CD4-positive, alpha-beta T cell treated with Interleukin-6 for 4 hours (primary cell): ENCODE data around the gene DES.
"Not testable (repeated sequence)": the region's sequence is repeated elsewhere in the genome, so short reads cannot be mapped to it uniquely, and the experiment has no call there.

Source experiments
- DNase-seq: peaks from one replicate; pipeline ENCODE4 v3.0.0-alpha.2; 2020; ENCODE audit warnings: mixed read lengths

The DES gene

GRCh38 chr2:219400562-219400961, 17.6 kb upstream of the DES start:
- no peak for DNase-seq

DNA sequence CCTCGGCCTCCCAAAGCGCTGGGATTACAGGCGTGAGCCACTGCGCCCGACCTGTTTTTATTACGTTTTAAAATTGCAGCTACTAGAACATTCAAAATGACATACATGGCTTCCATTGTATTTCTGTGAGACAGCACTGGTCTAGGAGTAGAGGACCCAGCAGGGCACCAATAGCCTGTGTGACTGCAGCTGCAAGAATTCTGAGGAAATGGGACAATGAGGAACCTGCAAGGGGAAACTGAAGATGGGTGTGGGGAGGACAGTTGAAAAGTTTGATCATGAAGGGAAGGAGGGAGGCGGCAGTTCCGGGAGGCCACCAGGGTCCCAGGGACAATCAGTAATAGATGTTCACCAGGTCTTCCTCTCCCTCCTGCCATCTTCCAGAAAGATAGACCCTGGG, 16.6 kb upstream of the DES start:
- no peak for DNase-seq

- peak; percentile 68 for DNase-seq
These were observed 15.3 kb upstream of the DES start for GRCh38 chr2:219402665-219403515.

- no peak for DNase-seq
These were observed 14.3 kb upstream of the DES start for GRCh38 chr2:219403861-219404260.

- DNase-seq, result no peak
These were observed 13.8 kb upstream of the DES start for GRCh38 chr2:219404291-219404910.

- DNase-seq, result no peak
These were observed 13.2 kb upstream of the DES start for GRCh38 chr2:219404954-219405353.

DNA sequence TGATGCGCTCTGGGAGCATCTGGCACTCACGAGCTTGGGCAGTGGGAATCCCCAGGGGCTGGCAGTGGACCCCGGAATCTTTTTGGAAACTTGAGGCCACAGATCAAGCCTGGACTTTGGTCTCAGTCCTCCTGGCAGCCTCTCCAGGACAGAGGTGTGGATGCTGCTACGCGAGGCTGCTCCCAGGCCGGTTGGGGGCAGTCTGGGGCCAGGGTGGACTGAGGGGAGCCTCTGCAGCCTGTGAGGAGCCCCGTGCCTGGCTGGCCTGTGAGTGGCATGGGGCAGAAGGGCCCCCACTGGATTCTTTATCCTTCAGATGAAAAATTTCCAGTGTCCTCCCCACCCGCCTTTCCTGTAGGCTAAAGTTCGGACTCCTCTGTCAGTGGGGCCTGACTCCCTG, 12.7 kb upstream of the DES start:
- no peak for DNase-seq

DNA sequence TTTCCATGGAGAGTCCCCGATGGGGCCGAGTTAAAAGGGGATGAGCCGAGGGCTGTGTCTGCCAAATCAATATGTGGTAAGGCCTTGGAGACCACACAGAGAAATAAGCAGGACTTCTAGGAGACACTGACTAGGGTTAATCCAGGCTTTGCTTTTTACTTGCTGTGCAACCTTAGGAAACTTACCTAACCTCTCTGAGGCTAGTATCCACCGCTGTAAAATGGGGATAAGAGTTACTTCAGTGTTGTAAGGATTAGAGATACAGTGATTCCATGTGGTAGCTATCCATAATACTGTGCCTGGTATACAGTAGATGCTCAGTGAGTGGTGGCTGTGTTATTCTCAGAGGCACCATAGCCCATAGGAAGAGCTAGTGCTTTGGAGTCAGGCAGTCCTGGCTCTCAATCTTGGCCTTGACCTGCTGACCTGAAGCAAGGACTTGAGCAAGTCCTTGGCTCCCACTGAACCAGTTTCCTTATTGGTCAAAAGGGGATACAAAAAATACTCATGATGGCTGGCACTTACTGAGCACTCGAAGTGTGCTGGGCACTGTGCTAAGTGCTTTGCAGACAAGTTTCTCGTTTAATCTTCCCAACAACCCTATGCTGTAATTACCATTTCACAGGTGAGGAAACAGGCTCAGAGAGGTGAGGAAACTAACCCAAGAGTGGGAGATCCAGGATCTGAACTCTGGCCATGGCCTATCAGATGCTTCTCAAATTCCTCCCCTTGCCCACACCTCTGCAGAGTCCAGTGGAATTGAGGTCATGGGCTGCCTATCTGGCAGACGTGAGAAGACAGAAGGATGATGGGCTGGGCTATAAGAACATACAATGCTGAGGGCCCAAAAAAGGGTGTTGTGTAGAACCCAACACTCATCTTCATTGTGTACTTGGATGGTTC, 12.0 kb upstream of the DES start:
- DNase-seq, result no peak

- no peak for DNase-seq
These were observed 11.3 kb upstream of the DES start for GRCh38 chr2:219406861-219407230.

DNA sequence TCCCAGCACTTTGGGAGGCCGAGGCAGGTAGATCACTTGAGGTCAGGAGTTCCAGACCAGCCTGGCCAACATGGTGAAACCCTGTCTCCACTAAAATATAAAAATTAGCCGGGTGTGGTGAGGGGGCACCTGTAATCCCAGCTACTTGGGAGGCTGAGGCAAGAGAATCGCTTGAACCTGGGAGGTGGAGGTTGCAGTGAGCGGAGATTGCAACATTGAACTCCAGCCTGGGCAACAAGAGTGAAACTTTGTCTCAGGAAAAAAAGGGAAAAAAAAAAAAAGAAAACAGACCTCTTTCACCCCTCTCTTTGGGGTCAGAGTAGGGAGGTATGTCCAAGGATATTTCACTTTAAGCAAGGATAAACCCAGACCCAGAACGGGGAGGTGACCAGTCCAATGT, 10.8 kb upstream of the DES start:
- not testable (repeated sequence) for DNase-seq

GRCh38 chr2:219408204-219408603, 10.0 kb upstream of the DES start:
- no peak for DNase-seq

DNA sequence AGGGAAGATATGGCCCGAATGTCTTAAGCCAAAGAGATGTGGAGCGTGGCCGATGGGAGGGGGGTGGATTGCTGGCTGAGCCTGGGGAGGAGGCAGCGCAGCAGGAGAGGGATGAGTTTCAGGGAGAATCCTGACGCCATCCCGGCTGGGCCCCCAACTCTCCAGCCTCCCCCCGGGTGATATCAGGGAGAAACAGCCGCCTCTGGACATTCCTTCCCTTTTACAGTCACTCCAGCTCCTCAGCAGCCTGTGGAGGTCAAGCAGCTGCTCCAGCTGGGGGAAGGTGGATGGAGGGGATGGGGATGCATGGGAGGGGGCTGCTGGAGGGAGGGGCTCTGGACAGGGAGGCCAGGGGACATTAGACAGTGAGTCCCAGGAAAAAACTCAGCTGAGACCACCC, 9.5 kb upstream of the DES start:
- no peak for DNase-seq

GRCh38 chr2:219409619-219410018, 8.6 kb upstream of the DES start:
- DNase-seq, result no peak

- DNase-seq, result no peak
These were observed 7.8 kb upstream of the DES start for GRCh38 chr2:219410390-219410789.

DNA sequence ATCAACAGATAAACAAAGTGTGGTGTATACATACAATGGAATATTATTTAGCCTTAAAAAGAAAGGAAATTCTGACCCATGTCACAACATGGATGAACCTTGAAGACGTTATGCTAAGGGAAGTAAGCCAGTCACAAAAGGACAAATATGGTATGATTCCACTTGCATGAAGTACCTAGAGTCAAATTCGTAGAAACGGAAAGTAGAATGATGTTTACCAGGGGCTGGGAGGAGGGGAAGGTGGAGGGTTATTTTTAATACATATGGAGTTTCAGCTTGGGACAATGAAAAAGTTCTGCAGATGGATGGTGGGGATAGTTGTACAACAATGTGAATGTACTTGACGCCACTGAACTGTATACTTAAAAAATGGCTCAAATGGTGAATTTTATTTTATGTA, 3.3 kb upstream of the DES start:
- no peak for DNase-seq

DNA sequence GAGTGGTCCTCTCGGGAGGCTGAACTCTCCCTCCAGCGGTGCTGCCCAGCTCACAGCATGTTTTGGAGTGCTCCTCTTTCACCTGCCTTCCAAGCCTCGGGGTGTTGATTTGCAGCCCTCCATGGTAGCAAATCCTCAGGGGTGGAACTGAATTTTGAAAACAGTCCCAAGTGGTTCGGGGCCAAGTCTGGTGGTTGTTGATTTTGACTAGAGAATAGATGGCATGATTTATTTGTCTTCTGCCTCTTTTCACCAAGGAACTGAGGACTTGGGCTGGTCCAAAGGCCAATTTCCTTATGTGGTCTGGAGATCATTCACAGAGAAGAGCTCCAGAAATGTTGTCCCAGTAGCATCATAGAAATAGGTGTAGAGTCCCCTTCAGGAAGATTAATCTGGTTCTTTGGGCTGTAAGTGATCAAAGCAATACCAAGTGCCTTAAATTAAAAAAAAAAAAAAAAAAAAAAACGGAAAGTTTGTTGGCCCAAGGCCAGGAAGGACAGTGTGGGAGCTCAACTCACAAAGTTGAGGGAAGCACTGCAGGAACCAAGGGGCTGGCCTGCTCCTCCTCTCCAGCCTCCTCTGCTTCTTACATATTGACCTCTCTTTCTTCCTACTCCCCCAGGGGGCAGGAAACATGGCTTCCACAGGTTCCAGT, 2.5 kb upstream of the DES start:
- no peak for DNase-seq

GRCh38 chr2:219416235-219416602, 2.0 kb upstream of the DES start:
- no peak for DNase-seq

- DNase-seq, result no peak
These were observed 1.2 kb upstream of the DES start for GRCh38 chr2:219416938-219417337.

GRCh38 chr2:219417374-219417773, 803 bp upstream of the DES start:
- no peak for DNase-seq

DNA sequence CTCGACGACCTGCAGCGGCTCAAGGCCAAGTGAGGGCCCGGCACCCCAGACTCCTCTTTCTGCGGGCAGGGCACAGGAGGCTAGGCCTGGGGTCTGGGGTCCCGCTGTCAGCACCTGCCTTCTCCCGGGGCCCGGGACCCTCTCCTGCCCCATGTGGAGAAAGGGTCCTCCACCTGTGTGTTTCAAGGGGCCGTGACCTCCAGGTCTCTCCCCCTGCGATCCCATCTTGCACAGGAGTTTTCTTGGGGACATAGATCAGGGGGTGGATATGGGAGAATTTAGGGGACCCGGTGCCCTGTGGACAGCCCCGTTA, 791 bp downstream of the DES start:
- no peak for DNase-seq

- DNase-seq, result no peak
These were observed 1.4 kb downstream of the DES start for GRCh38 chr2:219419331-219420197.

DNA sequence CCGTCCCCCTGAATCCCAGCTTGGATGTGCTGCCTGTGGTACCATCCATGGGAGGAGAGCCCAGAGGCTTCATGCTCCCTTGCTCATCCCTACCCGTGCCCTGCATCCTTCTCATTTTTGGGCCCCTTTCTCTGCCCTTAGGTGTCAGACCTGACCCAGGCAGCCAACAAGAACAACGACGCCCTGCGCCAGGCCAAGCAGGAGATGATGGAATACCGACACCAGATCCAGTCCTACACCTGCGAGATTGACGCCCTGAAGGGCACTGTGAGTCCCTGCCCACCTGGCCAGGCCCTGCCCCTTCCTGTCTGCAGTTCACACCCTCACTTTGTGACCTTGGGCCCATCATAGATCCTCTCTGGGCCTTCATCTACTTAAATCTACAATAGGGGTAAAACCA, 2.5 kb downstream of the DES start:
- no peak for DNase-seq
